ENCODE data around the gene AP2S1. TPM values are rescaled to one million over a fixed set of nuclear protein-coding genes. Genes with fewer than 3 reads are reported as not detected.
"Not testable (repeated sequence)": the region's sequence is repeated elsewhere in the genome, so short reads cannot be mapped to it uniquely, and the experiment has no call there.

The AP2S1 gene
- 62.7 TPM for polyA plus RNA-seq (2012; ENCODE audit: missing spikeins)

DNA sequence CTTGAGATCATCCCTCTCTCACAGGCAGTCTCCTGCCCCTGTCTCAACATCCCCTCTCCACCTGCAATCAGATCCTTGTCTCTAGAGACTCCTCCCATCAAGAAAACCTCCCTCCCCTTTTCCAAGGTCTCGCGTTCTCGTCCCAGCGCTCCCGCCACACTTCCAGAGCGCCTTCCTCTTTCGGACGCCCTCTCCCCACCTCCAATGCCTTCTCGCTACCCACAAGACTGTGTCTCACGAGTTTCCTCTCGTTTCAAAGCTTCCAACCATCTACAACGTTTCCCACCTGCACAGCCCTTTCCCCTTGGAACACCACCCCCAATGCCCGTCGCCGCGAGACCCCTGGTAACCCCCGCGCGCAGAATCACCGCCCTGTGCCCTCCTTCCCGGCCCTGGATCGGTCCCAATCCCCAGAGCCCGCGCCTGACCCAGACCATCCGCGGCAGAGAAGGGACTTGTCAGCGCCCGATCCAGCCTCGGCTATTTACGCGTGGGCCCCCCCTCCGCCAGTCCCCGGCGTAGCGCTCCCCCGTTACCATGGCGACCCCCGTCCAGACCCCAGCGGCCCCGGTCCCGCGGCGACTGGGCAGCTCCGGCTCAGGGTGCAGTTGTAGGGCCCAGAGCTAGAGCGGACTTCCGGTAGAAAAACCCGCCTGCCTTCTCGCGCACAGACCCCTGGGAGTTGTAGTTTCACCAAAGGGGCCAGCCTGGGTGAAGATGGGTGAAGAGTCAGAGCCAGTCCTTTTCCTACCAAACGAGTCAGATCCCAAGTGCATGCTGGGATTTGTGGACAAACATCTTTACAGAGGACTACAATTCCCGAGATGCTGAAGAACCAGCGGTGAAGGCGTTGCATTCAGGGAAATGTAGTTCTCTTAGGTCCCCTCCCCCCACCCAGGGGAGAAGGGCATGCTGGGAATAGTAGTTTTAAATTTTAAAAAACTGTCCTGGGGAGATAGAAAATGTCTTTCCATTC is at the start of gene AP2S1:
Gene AP2S1 (minus strand): TSS at position 619 of the 976 bp plus-strand sequence. CDS start 80 bp downstream, at position 539.
- FAIRE-seq (peak; percentile 97), DNase-seq (ENCODE audit: insufficient read length) (peak; percentile 96)
- TF ChIP-seq TAF1 (IDR thresholded peaks at IDR 0.05; ENCODE audit: borderline replicate concordance, low read depth, low read length) (peak; percentile 62), POLR2AphosphoS5 (IDR thresholded peaks at IDR 0.05; ENCODE audit: low read depth, low read length) (peak; percentile 52; the same call in 1 of the 2 replicates), POLR2A (IDR thresholded peaks at IDR 0.05; ENCODE audit: low read depth, low read length) (peak; percentile 85; the same call in 1 of the 2 replicates)

DNA sequence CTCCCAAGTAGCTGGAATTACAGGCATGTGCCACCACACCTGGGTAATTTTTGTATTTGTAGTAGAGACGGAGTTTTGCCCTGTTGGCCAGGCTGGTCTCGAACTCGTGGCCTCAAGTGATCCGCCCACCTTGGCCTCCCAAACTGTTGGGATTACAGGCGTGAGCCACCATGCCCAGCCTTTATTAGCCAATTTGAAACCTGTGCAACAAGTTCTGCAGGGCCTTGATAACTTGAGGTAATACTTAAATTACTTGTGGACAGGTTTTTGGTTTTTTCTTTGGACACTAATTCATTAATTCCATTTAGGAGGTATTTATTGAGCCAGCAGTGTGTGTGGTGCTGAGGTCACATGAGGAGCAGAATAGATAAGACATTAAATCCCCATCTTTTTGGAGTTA is 49.7 kb upstream of the AP2S1 start:
- DNase-seq (ENCODE audit: insufficient read length) = no peak
- no peak for TF ChIP-seq POLR2AphosphoS5 (IDR thresholded peaks at IDR 0.05; ENCODE audit: low read depth, low read length)
- no peak for TF ChIP-seq POLR2A (IDR thresholded peaks at IDR 0.05; ENCODE audit: low read depth, low read length)
- no peak for TF ChIP-seq TAF1 (IDR thresholded peaks at IDR 0.05; ENCODE audit: borderline replicate concordance, low read depth, low read length)
- FAIRE-seq = no peak

DNA sequence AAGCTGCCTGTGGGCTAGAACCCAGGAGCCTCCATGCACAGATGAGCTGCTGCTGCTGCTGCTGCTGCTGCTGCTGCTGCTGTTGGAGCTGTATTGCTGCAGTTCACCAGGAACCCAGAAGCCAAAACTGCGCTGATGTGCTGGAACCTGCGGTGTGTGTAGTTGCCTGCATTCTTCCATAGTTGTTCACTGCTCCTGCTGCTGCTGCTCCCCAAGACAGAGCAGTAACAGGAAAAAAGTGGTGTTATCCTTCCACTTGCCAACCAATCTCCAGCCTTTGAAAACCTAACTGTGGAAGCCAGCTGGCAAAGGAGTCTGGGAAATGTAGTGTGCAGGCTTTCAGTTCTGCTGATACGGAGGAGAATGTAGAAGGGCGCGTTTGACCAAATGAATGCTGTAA is 48.1 kb upstream of the AP2S1 start:
- FAIRE-seq = no peak
- no peak for DNase-seq (ENCODE audit: insufficient read length)
- TF ChIP-seq TAF1 (IDR thresholded peaks at IDR 0.05; ENCODE audit: borderline replicate concordance, low read depth, low read length) (no peak), POLR2A (IDR thresholded peaks at IDR 0.05; ENCODE audit: low read depth, low read length) (no peak), POLR2AphosphoS5 (IDR thresholded peaks at IDR 0.05; ENCODE audit: low read depth, low read length) (no peak)

DNA sequence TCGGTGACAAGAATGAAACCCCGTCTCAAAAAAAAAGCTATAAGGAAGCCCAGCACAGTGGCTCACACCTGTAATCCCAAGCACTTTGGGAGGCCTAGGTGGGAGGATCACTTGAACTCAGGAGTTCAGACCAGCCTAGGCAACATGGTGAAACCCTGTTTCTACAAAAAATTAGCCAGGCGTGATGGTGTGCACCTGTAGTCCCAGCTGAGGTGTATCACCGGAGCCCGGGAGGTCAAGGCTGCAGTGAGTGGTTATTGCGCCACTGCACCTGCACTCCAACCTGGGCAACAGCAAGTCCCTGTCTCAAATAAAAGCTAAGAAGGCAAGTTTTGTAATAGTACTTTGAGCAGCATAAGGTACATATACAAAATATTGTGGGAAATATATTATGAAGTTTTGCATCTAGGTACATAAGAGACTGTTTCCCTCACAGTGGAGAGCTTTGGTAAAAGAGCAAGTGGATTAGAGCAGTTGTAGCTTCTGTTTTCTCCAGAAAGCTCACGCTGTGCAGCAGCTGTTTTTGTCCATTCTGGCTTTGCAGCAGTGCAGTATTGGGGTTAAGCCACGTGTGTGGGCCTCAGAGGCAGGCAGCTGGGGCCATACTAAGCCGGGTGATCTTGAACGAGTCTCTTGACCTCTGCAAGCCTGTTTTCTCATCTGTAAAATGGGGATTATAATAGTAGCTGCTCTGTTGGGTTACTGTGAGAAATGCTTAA is 45.6 kb upstream of the AP2S1 start:
- FAIRE-seq (no peak), DNase-seq (ENCODE audit: insufficient read length) (no peak)
- no peak for TF ChIP-seq TAF1 (IDR thresholded peaks at IDR 0.05; ENCODE audit: borderline replicate concordance, low read depth, low read length)
- no peak for TF ChIP-seq POLR2AphosphoS5 (IDR thresholded peaks at IDR 0.05; ENCODE audit: low read depth, low read length)
- TF ChIP-seq POLR2A (IDR thresholded peaks at IDR 0.05; ENCODE audit: low read depth, low read length) = no peak

- DNase-seq (ENCODE audit: insufficient read length) (no peak), FAIRE-seq (peak; percentile 60)
- TF ChIP-seq TAF1 (IDR thresholded peaks at IDR 0.05; ENCODE audit: borderline replicate concordance, low read depth, low read length) = no peak
- no peak for TF ChIP-seq POLR2AphosphoS5 (IDR thresholded peaks at IDR 0.05; ENCODE audit: low read depth, low read length)
- no peak for TF ChIP-seq POLR2A (IDR thresholded peaks at IDR 0.05; ENCODE audit: low read depth, low read length)
These were observed 41.9 kb upstream of the AP2S1 start for GRCh38 chr19:46892252-46893179.

GRCh38 chr19:46890423-46891170 is 40.0 kb upstream of the AP2S1 start:
- peak; percentile 9 for FAIRE-seq
- TF ChIP-seq POLR2AphosphoS5 (IDR thresholded peaks at IDR 0.05; ENCODE audit: low read depth, low read length) (no peak), TAF1 (IDR thresholded peaks at IDR 0.05; ENCODE audit: borderline replicate concordance, low read depth, low read length) (no peak), POLR2A (IDR thresholded peaks at IDR 0.05; ENCODE audit: low read depth, low read length) (no peak)
- DNase-seq (ENCODE audit: insufficient read length) = no peak

DNA sequence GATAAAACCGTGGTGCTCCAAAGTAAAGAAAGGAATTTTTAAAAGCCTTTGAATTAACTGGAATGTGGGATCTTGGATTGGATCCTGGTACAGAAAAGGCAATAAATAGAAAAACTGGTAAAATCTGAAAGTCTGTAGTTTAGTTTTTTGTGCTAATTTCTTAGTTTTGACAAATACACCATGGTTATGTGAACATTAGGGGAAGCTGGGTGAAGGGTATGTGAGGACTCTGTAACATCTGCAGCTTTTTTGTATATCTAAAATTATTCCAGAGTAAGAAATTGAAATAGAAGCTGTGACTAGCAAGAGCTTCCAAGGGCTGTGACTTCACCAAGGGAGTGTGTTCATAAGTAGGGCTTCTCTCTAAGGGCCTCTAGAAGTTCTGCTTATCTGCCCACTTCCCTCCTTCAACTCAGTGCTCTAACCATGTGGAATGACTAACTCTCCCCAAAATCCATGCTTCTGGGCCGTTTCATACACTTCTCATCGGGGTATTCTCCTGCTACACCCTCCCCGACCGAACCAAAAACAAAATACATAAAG is 36.7 kb upstream of the AP2S1 start:
- TF ChIP-seq POLR2A (IDR thresholded peaks at IDR 0.05; ENCODE audit: low read depth, low read length) (no peak), POLR2AphosphoS5 (IDR thresholded peaks at IDR 0.05; ENCODE audit: low read depth, low read length) (no peak)
- DNase-seq (ENCODE audit: insufficient read length) (no peak), FAIRE-seq (no peak)

- TF ChIP-seq POLR2A (IDR thresholded peaks at IDR 0.05; ENCODE audit: low read depth, low read length) (no peak), TAF1 (IDR thresholded peaks at IDR 0.05; ENCODE audit: borderline replicate concordance, low read depth, low read length) (no peak), POLR2AphosphoS5 (IDR thresholded peaks at IDR 0.05; ENCODE audit: low read depth, low read length) (no peak)
- no peak for DNase-seq (ENCODE audit: insufficient read length)
- FAIRE-seq = peak; percentile 72
These were observed 36.0 kb upstream of the AP2S1 start for GRCh38 chr19:46886546-46887239.

- FAIRE-seq = no peak
- DNase-seq (ENCODE audit: insufficient read length) = no peak
- TF ChIP-seq POLR2A (IDR thresholded peaks at IDR 0.05; ENCODE audit: low read depth, low read length) (no peak), POLR2AphosphoS5 (IDR thresholded peaks at IDR 0.05; ENCODE audit: low read depth, low read length) (no peak), TAF1 (IDR thresholded peaks at IDR 0.05; ENCODE audit: borderline replicate concordance, low read depth, low read length) (no peak)
These were observed 34.8 kb upstream of the AP2S1 start for GRCh38 chr19:46885411-46885810.

DNA sequence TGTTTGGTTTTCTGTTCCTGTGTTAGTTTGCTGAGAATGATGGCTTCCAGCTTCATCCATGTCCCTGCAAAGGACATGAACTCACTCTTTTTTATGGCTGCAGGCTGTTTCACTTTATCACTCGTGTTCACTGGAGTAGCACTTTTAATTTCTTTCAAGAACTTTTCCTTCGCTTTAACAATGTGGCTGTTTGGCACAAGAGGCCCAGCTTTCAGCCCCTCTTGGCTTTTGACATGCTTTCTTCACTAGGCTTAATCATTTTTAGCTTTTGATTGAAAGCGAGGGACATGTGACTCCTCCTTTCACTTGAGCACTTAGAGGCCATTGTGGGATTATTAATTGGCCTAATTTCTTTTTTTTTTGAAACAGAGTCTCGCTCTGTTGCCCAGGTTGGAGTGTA is 32.1 kb upstream of the AP2S1 start:
- not testable (repeated sequence) for DNase-seq (ENCODE audit: insufficient read length)

More for the DNA sequence above, 32.1 kb upstream of the AP2S1 start:
- not testable (repeated sequence) for FAIRE-seq
